ENCODE measurements around the gene AMBN.

The AMBN gene

GRCh38 chr4:70591955-70592582 is at the start of gene AMBN:
Gene AMBN (plus strand): TSS chr4:70592256. CDS start chr4:70592359, 103 bp downstream.
- TF ChIP-seq CTCF (IDR thresholded peaks at IDR 0.05), result no peak
- no peaks in the 10 kb centered on the region for H3K27me3 ChIP-seq
- no peaks in the 10 kb centered on the region for H3K36me3 ChIP-seq
- H3K4me3 ChIP-seq, result no peak within 1 kb of the TSS
- DNase-seq, result no peak
- no peak within 1 kb of the TSS for H3K27ac ChIP-seq
- no peaks in the 10 kb centered on the region for H3K4me1 ChIP-seq
- H3K9me3 ChIP-seq, result no peaks in the 10 kb centered on the region
- intact Hi-C loops (cut with DNase I; ENCODE audit: low total_unique reads), result no loop called here

- intact Hi-C loops (cut with DNase I; ENCODE audit: low total_unique reads), result no loop called here
- H3K27ac ChIP-seq, result no peak overlapping the region
- H3K4me3 ChIP-seq, result no peak overlapping the region
- no peak for DNase-seq
- TF ChIP-seq CTCF (IDR thresholded peaks at IDR 0.05), result no peak
- H3K36me3 ChIP-seq, result no peaks in the 10 kb centered on the region
- no peaks in the 10 kb centered on the region for H3K27me3 ChIP-seq
- H3K4me1 ChIP-seq, result no peaks in the 10 kb centered on the region
- H3K9me3 ChIP-seq, result no peaks in the 10 kb centered on the region
These were observed 47.7 kb upstream of the AMBN start for GRCh38 chr4:70544279-70544868.

GRCh38 chr4:70556856-70557255 is 35.2 kb upstream of the AMBN start:
- no peak overlapping the region for H3K27ac ChIP-seq
- TF ChIP-seq CTCF (IDR thresholded peaks at IDR 0.05), result no peak
- intact Hi-C loops (cut with DNase I; ENCODE audit: low total_unique reads), result no loop called here
- DNase-seq, result no peak
- no peaks in the 10 kb centered on the region for H3K4me1 ChIP-seq
- H3K9me3 ChIP-seq, result no peaks in the 10 kb centered on the region
- H3K27me3 ChIP-seq, result no peaks in the 10 kb centered on the region
- no peak overlapping the region for H3K4me3 ChIP-seq
- H3K36me3 ChIP-seq, result no peaks in the 10 kb centered on the region

GRCh38 chr4:70559211-70559830 is 32.7 kb upstream of the AMBN start:
- DNase-seq, result peak in 1 of 2 donors; percentile 47
- TF ChIP-seq CTCF (IDR thresholded peaks at IDR 0.05), result peak; percentile 54 to 65
- Histone ChIP-seq H3K4me3 (no peak overlapping the region), H3K9me3 (no peaks in the 10 kb centered on the region), H3K27me3 (no peaks in the 10 kb centered on the region), H3K4me1 (no peaks in the 10 kb centered on the region), H3K36me3 (no peaks in the 10 kb centered on the region), H3K27ac (no peak overlapping the region)
- intact Hi-C loops (cut with DNase I; ENCODE audit: low total_unique reads), result no loop called here

- intact Hi-C loops (cut with DNase I; ENCODE audit: low total_unique reads), result no loop called here
- no peaks in the 10 kb centered on the region for H3K27me3 ChIP-seq
- DNase-seq, result no peak
- no peaks in the 10 kb centered on the region for H3K4me1 ChIP-seq
- H3K27ac ChIP-seq, result no peak overlapping the region
- no peaks in the 10 kb centered on the region for H3K9me3 ChIP-seq
- H3K4me3 ChIP-seq, result no peak overlapping the region
- no peak for TF ChIP-seq CTCF (IDR thresholded peaks at IDR 0.05)
- H3K36me3 ChIP-seq, result no peaks in the 10 kb centered on the region
These were observed 32.1 kb upstream of the AMBN start for GRCh38 chr4:70559924-70560323.

Measured in tibial artery (tissue), 4 donors.